PC-9 (cell line): Measurements from ENCODE around the gene RPS21.

Experiments used
- CTCF ChIP-seq: fragments of 200-600 bp; sonication (generic); conservative IDR thresholded peaks from 2 replicates; pipeline ENCODE4 v1.6.1; 2017; ENCODE audit warnings: mixed run types, antibody characterized with exemption, mild to moderate bottlenecking, moderate library complexity
- EZH2 ChIP-seq: fragments of 200-600 bp; sonication (generic); IDR thresholded peaks from 2 replicates; pipeline ENCODE4 v1.8.0; 2017; ENCODE audit warnings: antibody characterized with exemption, low read depth

GRCh38 chr20:62349556-62350097 lies 37.3 kb upstream of the RPS21 start:
- no peak for TF ChIP-seq CTCF
- no peak for TF ChIP-seq EZH2
